ENCODE measurements around the gene MSI1.

MSI1 gene

GRCh38 chr12:120362516-120363273 is 6.3 kb downstream of the MSI1 start:
- TF ChIP-seq, protein P1, sequence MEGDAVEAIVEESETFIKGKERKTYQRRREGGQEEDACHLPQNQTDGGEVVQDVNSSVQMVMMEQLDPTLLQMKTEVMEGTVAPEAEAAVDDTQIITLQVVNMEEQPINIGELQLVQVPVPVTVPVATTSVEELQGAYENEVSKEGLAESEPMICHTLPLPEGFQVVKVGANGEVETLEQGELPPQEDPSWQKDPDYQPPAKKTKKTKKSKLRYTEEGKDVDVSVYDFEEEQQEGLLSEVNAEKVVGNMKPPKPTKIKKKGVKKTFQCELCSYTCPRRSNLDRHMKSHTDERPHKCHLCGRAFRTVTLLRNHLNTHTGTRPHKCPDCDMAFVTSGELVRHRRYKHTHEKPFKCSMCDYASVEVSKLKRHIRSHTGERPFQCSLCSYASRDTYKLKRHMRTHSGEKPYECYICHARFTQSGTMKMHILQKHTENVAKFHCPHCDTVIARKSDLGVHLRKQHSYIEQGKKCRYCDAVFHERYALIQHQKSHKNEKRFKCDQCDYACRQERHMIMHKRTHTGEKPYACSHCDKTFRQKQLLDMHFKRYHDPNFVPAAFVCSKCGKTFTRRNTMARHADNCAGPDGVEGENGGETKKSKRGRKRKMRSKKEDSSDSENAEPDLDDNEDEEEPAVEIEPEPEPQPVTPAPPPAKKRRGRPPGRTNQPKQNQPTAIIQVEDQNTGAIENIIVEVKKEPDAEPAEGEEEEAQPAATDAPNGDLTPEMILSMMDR (conservative IDR thresholded peaks at IDR 0.05), result no peak
- H3K27ac ChIP-seq, result no peak overlapping the region

- TF ChIP-seq, protein P1 (conservative IDR thresholded peaks at IDR 0.05), result no peak
- no peak overlapping the region for H3K27ac ChIP-seq
Measured at GRCh38 chr12:120361506-120362208, 7.3 kb downstream of the MSI1 start.

GRCh38 chr12:120359128-120359527 is 9.8 kb downstream of the MSI1 start:
- no peak overlapping the region for H3K27ac ChIP-seq
- TF ChIP-seq, protein P1 (conservative IDR thresholded peaks at IDR 0.05), result no peak

DNA sequence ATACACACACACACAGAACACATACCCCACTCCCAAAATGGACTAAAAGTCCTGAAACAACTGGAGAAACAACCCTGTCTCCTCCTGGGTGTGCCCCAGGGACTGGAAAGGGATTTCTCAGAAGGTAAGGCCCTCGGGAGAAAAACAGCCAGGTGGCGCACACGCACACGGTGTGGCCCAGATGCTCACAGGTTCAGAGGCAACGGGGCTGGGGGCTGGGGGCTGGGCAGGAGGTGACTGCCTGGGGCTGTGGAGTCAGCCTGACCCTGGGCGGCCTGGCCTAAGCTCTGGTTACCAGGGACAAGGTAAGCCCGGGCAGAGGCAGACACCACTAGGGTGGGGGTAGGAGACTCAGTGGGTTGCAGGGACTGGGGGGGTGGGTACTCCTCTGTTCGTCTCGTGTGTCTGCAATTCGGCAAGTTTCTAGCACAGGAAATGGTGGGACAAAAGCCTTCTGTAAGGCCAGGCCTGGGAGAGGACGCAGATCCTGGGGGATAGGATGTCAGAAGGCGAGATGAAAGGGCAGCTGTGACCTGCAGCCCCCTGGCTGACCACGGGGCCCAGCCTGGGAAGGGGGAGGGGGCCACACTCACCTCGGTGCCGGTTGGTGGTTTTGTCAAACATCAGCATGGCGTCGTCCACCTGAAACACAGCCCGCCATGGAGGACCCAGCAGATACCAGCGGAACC is 10.4 kb downstream of the MSI1 start:
- TF ChIP-seq, protein P1 (conservative IDR thresholded peaks at IDR 0.05), result peak; percentile 21; the same call in 1 of the 2 replicates
- H3K27ac ChIP-seq, result no peak overlapping the region

GRCh38 chr12:120357104-120357503 is 11.9 kb downstream of the MSI1 start:
- TF ChIP-seq, protein P1 (conservative IDR thresholded peaks at IDR 0.05), result no peak

GRCh38 chr12:120356567-120357030 is 12.4 kb downstream of the MSI1 start:
- TF ChIP-seq, protein P1 (conservative IDR thresholded peaks at IDR 0.05), result peak; percentile 95
- H3K27ac ChIP-seq, result no peak overlapping the region

More at GRCh38 chr12:120357104-120357503, 11.9 kb downstream of the MSI1 start:
- H3K27ac ChIP-seq, result no peak overlapping the region

All from VCaP (cell line).